ENCODE data around the gene UFSP1. TPM values are rescaled to one million over a fixed set of nuclear protein-coding genes. Genes with fewer than 3 reads are reported as not detected.
"Not testable (repeated sequence)": the region's sequence is repeated elsewhere in the genome, so short reads cannot be mapped to it uniquely, and the experiment has no call there.

Gene UFSP1
- total RNA-seq, 2 donors from 2014 or later: 6.4 to 8.4 TPM

DNA sequence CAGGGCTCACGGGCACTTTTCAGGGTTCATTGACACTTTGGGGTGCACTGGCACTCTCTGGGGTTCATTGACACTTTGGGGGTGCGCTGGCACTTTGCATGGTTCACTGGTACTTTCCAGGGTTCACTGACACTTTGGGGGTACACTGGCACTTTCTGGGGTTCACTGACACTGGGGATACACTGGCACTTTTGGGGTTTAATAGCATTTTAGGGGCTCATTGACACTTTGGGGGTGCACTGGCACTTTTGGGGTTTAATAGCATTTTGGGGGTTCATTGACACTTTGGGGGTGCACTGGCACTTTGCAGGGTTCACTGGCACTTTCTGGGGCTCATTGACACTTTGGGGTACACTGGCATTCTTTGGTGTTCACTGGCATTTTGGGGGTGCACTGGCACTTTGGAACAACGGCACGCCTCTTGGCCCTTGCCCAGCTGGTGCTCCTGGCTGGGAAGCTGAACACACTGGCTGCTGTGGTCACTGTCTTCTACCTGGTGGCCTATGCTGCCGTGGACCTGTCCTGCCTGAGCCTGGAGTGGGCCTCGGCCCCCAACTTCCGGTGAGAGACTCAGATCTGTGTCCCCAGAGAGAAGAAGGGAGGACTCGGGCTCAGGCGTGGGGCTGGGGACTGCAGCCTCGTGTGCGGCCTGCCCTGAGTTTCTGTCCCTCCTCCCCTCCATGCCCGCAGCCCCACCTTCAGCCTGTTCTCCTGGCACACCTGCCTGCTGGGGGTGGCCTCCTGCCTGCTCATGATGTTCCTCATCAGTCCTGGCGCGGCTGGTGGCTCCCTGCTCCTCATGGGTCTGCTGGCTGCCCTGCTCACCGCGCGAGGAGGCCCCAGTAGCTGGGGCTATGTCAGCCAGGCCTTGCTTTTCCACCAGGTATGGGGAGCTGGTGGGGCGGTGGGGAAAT, 28.6 kb downstream of the UFSP1 start:
- Histone ChIP-seq H3K27me3 (replicated peaks; ENCODE audit: insufficient read depth) (no peaks in the 10 kb centered on the region), H3K27ac (no peak overlapping the region), H3K4me1 (replicated peaks) (peaks cover 5% of the 10 kb centered on the region), H3K36me3 (no peaks in the 10 kb centered on the region), H3K4me3 (no peak overlapping the region), H3K9me3 (no peaks in the 10 kb centered on the region)
- WGBS: 88% methylated on average over 18 of the region's 18 CpGs
- no peak for DNase-seq (ENCODE audit: low spot score)
- intact Hi-C loops (cut with DNase I): no loop called here
- TF ChIP-seq, protein P1, sequence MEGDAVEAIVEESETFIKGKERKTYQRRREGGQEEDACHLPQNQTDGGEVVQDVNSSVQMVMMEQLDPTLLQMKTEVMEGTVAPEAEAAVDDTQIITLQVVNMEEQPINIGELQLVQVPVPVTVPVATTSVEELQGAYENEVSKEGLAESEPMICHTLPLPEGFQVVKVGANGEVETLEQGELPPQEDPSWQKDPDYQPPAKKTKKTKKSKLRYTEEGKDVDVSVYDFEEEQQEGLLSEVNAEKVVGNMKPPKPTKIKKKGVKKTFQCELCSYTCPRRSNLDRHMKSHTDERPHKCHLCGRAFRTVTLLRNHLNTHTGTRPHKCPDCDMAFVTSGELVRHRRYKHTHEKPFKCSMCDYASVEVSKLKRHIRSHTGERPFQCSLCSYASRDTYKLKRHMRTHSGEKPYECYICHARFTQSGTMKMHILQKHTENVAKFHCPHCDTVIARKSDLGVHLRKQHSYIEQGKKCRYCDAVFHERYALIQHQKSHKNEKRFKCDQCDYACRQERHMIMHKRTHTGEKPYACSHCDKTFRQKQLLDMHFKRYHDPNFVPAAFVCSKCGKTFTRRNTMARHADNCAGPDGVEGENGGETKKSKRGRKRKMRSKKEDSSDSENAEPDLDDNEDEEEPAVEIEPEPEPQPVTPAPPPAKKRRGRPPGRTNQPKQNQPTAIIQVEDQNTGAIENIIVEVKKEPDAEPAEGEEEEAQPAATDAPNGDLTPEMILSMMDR (IDR thresholded peaks at IDR 0.05): no peak
- TF ChIP-seq POLR2A (IDR thresholded peaks at IDR 0.05) (no peak), POLR2AphosphoS5 (IDR thresholded peaks at IDR 0.05) (no peak)

GRCh38 chr7:100859856-100860255, 29.7 kb downstream of the UFSP1 start:
- Histone ChIP-seq H3K4me3 (no peak overlapping the region), H3K9me3 (no peaks in the 10 kb centered on the region), H3K27ac (no peak overlapping the region), H3K4me1 (replicated peaks) (no peaks in the 10 kb centered on the region), H3K27me3 (replicated peaks; ENCODE audit: insufficient read depth) (no peaks in the 10 kb centered on the region), H3K36me3 (no peaks in the 10 kb centered on the region)
- no peak for DNase-seq (ENCODE audit: low spot score)
- TF ChIP-seq POLR2A (IDR thresholded peaks at IDR 0.05) (no peak), POLR2AphosphoS5 (IDR thresholded peaks at IDR 0.05) (no peak)
- TF ChIP-seq, protein P1 (IDR thresholded peaks at IDR 0.05): no peak
- intact Hi-C loops (cut with DNase I): no loop called here
- WGBS: 85% methylated on average over 15 of the region's 15 CpGs

- intact Hi-C loops (cut with DNase I): no loop called here
- no peak for DNase-seq (ENCODE audit: low spot score)
- WGBS: 82% methylated on average over 16 of the region's 16 CpGs
- Histone ChIP-seq H3K36me3 (no peaks in the 10 kb centered on the region), H3K4me3 (no peak overlapping the region), H3K27ac (no peak overlapping the region), H3K9me3 (no peaks in the 10 kb centered on the region), H3K4me1 (replicated peaks) (no peaks in the 10 kb centered on the region), H3K27me3 (replicated peaks; ENCODE audit: insufficient read depth) (no peaks in the 10 kb centered on the region)
- TF ChIP-seq, protein P1 (IDR thresholded peaks at IDR 0.05): no peak
- TF ChIP-seq POLR2AphosphoS5 (IDR thresholded peaks at IDR 0.05) (no peak), POLR2A (IDR thresholded peaks at IDR 0.05) (no peak)
These were observed 32.6 kb downstream of the UFSP1 start for GRCh38 chr7:100856871-100857282.

DNA sequence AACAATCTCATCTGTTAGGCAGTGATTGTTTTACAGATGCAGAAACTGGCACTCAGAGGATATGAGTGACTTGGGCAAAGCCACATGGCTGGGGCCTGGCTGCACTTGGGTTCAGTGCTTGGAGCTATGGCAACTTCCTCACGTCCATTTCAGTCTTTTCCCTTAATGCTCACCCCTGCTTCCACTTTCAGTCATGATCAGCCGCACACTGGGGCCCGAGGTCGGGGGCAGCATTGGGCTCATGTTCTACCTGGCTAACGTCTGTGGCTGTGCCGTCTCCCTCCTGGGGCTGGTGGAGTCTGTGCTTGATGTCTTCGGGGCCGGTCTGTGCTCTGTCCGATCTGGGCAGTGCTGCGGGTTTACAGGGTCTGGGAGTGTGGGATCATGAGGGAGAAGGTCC, 34.0 kb downstream of the UFSP1 start:
- intact Hi-C loops (cut with DNase I): no loop called here
- Histone ChIP-seq H3K27me3 (replicated peaks; ENCODE audit: insufficient read depth) (no peaks in the 10 kb centered on the region), H3K9me3 (no peaks in the 10 kb centered on the region), H3K36me3 (no peaks in the 10 kb centered on the region), H3K27ac (no peak overlapping the region), H3K4me1 (replicated peaks) (no peaks in the 10 kb centered on the region), H3K4me3 (no peak overlapping the region)
- DNase-seq (ENCODE audit: low spot score): no peak
- 87% methylated on average over 10 of the region's 10 CpGs for WGBS
- TF ChIP-seq POLR2A (IDR thresholded peaks at IDR 0.05) (no peak), POLR2AphosphoS5 (IDR thresholded peaks at IDR 0.05) (no peak)
- TF ChIP-seq, protein P1 (IDR thresholded peaks at IDR 0.05): no peak

DNA sequence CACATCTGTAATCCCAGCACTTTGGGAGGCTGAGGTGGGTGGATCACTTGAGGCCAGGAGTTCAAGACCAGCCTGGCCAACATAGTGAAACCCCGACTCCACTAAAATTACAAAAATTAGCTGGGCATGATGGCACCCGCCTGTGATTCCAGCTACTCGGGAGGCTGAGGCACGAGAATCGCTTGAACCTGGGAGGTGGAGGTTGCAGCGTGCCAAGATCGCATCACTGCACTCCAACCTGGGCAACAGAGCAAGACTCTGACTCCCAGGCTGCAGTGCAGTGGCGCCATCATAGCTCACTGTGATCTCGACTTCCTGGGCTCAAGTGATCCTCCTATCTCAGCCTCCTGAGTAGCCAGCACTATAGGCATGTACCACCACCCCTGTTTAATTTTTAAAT, 34.6 kb downstream of the UFSP1 start:
- not testable (repeated sequence) for H3K27me3 ChIP-seq (replicated peaks; ENCODE audit: insufficient read depth); H3K9me3 ChIP-seq; DNase-seq (ENCODE audit: low spot score); H3K36me3 ChIP-seq; H3K4me1 ChIP-seq (replicated peaks); H3K4me3 ChIP-seq; H3K27ac ChIP-seq
- 93% methylated on average over 9 of the region's 9 CpGs for whole genome bisulfite sequencing
- intact Hi-C loops (cut with DNase I): loop anchor here (5.0 kb wide), 1 partner anchor 133 kb away; the partner anchor contains the start of gene EPO

Data from prostate gland (tissue), 2 donors.